Mesenchymal stem cell (in vitro differentiated cells and primary cell): ENCODE data around the gene CHMP4A.

ENCODE experiments used
- DNase-seq: peaks from one replicate; pipeline ENCODE4 v3.0.0-alpha.2; 2013
- H2AFZ ChIP-seq: one replicate; pipeline ENCODE4 v1.6.1; 2013; ENCODE audit warnings: low read depth, mild to moderate bottlenecking, control low read depth, inconsistent platforms, low read length, moderate library complexity
- H2AK5ac ChIP-seq: 2 replicates; pipeline ENCODE4 v1.6.1; 2013; ENCODE audit warnings: low read length, moderate library complexity, mild to moderate bottlenecking, inconsistent platforms; ENCODE audit not compliant: severe bottlenecking
- H2BK120ac ChIP-seq: one replicate; pipeline ENCODE4 v1.6.1; 2013; ENCODE audit warnings: low read depth, mild to moderate bottlenecking, inconsistent platforms, low read length, moderate library complexity
- H2BK12ac ChIP-seq, 2 experiments: one replicate each; pipeline ENCODE4 v1.6.1; 2013; ENCODE audit warnings: inconsistent platforms in 2 of 2, low read length in 2 of 2, mild to moderate bottlenecking in 2 of 2, moderate library complexity in 2 of 2, control low read depth in 1 of 2
- H2BK15ac ChIP-seq: one replicate; pipeline ENCODE4 v1.6.1; 2013; ENCODE audit warnings: mild to moderate bottlenecking, low read depth, inconsistent platforms; ENCODE audit not compliant: poor library complexity, severe bottlenecking
- H2BK5ac ChIP-seq: 2 replicates; pipeline ENCODE4 v1.6.1; 2013; ENCODE audit warnings: low read depth, mild to moderate bottlenecking, low read length, control low read depth, inconsistent platforms; ENCODE audit not compliant: poor library complexity, severe bottlenecking
- H3K14ac ChIP-seq, 2 experiments: one replicate each; pipeline ENCODE4 v1.6.1; 2013; ENCODE audit warnings: inconsistent platforms in 2 of 2, low read length in 2 of 2, control low read depth in 1 of 2, mild to moderate bottlenecking in 1 of 2, moderate library complexity in 1 of 2
- H3K18ac ChIP-seq, 2 experiments: one replicate each; pipeline ENCODE4 v1.6.1; 2013; ENCODE audit warnings: inconsistent platforms in 2 of 2, low read length in 2 of 2, control low read depth in 1 of 2, low read depth in 1 of 2, mild to moderate bottlenecking in 1 of 2
- H3K23ac ChIP-seq, 2 experiments: one replicate each; pipeline ENCODE4 v1.6.1; 2013; ENCODE audit warnings: inconsistent platforms in 2 of 2, low read length in 2 of 2, mild to moderate bottlenecking in 2 of 2, moderate library complexity in 2 of 2, control low read depth in 1 of 2
- H3K27ac ChIP-seq: 2 replicates; pipeline ENCODE4 v1.5.1; 2013; ENCODE audit warnings: mild to moderate bottlenecking, moderate library complexity, low read length, control low read depth, inconsistent platforms; ENCODE audit not compliant: poor library complexity, severe bottlenecking
- H3K27me3 ChIP-seq, 2 experiments: 2 replicates each; pipeline versions ENCODE4 v1.6.1 to v1.7.0; 2013; ENCODE audit warnings: low read length in 2 of 2, mild to moderate bottlenecking in 2 of 2, moderate library complexity in 2 of 2, control low read depth in 1 of 2, inconsistent platforms in 1 of 2; ENCODE audit not compliant: control insufficient read depth in 1 of 2, insufficient read depth in 1 of 2
- H3K36me3 ChIP-seq, 2 experiments: 2 replicates each; pipeline versions ENCODE4 v1.6.1 to v1.7.0; 2013; ENCODE audit warnings: low read length in 2 of 2, control low read depth in 1 of 2, inconsistent platforms in 1 of 2, low read depth in 1 of 2, mild to moderate bottlenecking in 1 of 2; ENCODE audit not compliant: insufficient read depth in 2 of 2, control insufficient read depth in 1 of 2
- H3K4ac ChIP-seq, 2 experiments: one replicate each; pipeline ENCODE4 v1.6.1; 2013; ENCODE audit warnings: inconsistent platforms in 2 of 2, low read length in 2 of 2, mild to moderate bottlenecking in 2 of 2, moderate library complexity in 2 of 2, control low read depth in 1 of 2, low read depth in 1 of 2
- H3K4me1 ChIP-seq: 2 replicates; pipeline ENCODE4 v1.6.1; 2013; ENCODE audit warnings: low read depth, low read length, control low read depth; ENCODE audit not compliant: control insufficient read depth, insufficient read depth
- H3K4me2 ChIP-seq: 2 replicates; pipeline ENCODE4 v1.6.1; 2013; ENCODE audit warnings: low read length, mild to moderate bottlenecking, inconsistent platforms; ENCODE audit not compliant: poor library complexity, severe bottlenecking
- H3K4me3 ChIP-seq, 2 experiments: 2 replicates each; pipeline versions ENCODE4 v1.5.1 to v1.7.0; 2013; ENCODE audit warnings: low read length in 2 of 2, mild to moderate bottlenecking in 2 of 2, control low read depth in 1 of 2, low read depth in 1 of 2; ENCODE audit not compliant: insufficient read depth in 1 of 2
- H3K79me1 ChIP-seq: replicated peaks from 2 replicates; pipeline ENCODE4 v1.6.1; 2013; ENCODE audit warnings: mild to moderate bottlenecking, control low read depth, low read length, inconsistent platforms; ENCODE audit not compliant: poor library complexity, severe bottlenecking
- H3K9ac ChIP-seq: 2 replicates; pipeline ENCODE4 v1.7.0; 2013; ENCODE audit warnings: mild to moderate bottlenecking, low read length, moderate library complexity
- H3K9me3 ChIP-seq: 2 replicates; pipeline ENCODE4 v1.7.0; 2013; ENCODE audit warnings: mild to moderate bottlenecking, low read length; ENCODE audit not compliant: control insufficient read depth
- H4K8ac ChIP-seq: one replicate; pipeline ENCODE4 v1.6.1; 2013; ENCODE audit warnings: inconsistent platforms, mild to moderate bottlenecking, low read length, moderate library complexity
- H4K91ac ChIP-seq: one replicate; pipeline ENCODE4 v1.6.1; 2013; ENCODE audit warnings: mild to moderate bottlenecking, low read length, inconsistent platforms
- WGBS: methylation state at CpG from one replicate; pipeline ENCODE4 v1.1.7; 2013; ENCODE audit warnings: mixed read lengths; 5-methylcytosine and 5-hydroxymethylcytosine counted together

The CHMP4A gene

DNA sequence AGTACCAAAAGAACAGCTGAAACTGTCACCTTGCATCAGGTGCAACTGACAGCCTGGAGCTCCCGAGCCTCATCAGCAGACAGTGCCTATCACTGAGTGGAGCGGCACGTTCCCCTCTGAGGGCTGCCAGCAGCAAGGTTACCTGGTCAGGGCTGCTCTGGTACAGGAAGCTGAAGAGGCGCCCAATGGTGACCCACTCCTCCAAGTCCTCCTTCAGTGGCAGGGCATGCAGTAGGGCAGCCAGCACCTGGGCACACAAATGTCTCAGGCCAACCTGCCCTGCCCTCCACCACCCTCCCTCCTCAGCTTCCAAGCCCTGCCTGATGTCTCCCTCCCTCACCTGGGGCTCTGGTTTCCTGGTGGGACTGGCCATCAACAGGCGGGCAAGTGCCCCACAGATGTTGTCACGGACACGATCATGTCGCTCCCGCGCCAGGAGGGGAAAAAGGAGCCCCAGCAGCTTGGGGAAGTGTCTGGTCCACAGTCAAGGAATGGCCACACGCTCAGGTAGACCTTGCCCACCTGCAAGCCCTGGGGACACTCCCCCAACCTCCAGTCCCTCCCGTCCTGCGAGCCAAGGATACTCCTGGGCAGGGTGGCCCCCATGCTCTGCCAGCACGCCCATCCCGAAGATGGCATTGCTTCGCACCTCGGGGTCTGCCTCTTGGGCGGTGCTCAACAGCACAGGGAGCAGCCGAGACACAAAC lies 31.8 kb downstream of the CHMP4A start:
- Histone ChIP-seq H3K9me3 (no peaks in the 10 kb centered on the region), H2BK120ac (no peak overlapping the region), H3K23ac (no peak overlapping the region), H3K9ac (no peak overlapping the region), H3K27me3 (no peaks in the 10 kb centered on the region), H3K79me1 (peaks cover 40% of the 10 kb centered on the region), H3K18ac (no peak overlapping the region), H2BK15ac (no peak overlapping the region), H3K4me1 (peaks cover 16% of the 10 kb centered on the region), H3K4me3 (no peak overlapping the region), H2BK5ac (no peak overlapping the region), H4K91ac (no peak overlapping the region), H3K14ac (no peak overlapping the region), H2AK5ac (no peak overlapping the region), H2BK12ac (no peak overlapping the region), H3K4ac (no peak overlapping the region), H3K36me3 (peaks cover 95% of the 10 kb centered on the region in 2 experiments), H4K8ac (no peak overlapping the region), H3K4me2 (no peak overlapping the region), H3K27ac (no peak overlapping the region), H2AFZ (no peak overlapping the region)
- DNase-seq: no peak
- whole genome bisulfite sequencing: 96% methylated on average over 19 of the region's 19 CpGs

DNA sequence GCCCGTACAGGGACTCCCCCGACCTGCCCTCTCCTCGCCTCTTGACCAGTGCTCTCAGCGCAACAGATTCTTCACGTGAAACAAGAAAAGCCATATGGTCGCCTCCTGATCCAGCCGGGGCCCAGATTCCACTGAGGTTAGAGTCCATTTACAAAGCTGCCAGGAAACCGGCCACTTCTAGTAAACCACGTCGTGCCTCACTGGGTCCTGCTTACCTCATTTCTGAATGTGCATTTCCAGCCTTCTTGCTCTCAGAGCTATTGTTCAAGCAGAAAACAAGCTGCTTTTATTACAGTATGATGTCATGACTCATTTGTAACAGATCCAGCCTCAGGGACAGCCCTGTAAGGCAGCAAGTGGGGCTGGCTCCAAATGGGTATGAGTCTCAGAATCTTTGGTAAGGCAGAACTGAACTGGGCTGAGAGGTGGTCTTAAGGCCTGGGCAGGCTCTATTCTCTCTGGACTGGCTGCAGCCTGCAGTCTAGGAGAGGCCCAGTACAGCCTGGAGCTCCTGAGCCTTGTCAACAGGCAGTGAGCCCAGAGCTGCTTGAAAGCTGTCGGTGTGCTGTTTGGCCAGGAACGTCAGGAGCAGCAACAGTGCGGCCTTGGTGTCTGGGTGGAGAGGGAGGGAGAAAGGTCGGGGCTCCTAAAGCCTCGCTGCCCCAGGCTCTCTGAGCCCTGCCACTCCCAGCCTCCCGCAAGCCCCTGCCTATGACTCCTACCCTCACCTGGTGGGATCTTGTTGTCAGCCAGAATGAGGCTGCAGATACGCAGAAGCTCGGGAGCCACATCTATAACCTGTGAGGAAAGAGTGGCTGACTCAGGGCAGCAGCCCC lies 33.1 kb downstream of the CHMP4A start:
- Histone ChIP-seq H2BK12ac (no peak overlapping the region), H3K4ac (no peak overlapping the region), H2BK15ac (no peak overlapping the region), H3K36me3 (peaks cover 90 to 93% of the 10 kb centered on the region in 2 experiments), H2BK5ac (no peak overlapping the region), H4K8ac (no peak overlapping the region), H3K4me3 (no peak overlapping the region), H3K23ac (no peak overlapping the region), H3K14ac (no peak overlapping the region), H3K27ac (peak overlapping the region; percentile 73), H3K4me2 (no peak overlapping the region), H3K18ac (no peak overlapping the region), H4K91ac (no peak overlapping the region), H3K9me3 (no peaks in the 10 kb centered on the region), H3K9ac (peak overlapping the region; percentile 83), H2BK120ac (no peak overlapping the region), H3K4me1 (peaks cover 16% of the 10 kb centered on the region), H3K27me3 (no peaks in the 10 kb centered on the region), H2AK5ac (peak overlapping the region; percentile 19), H2AFZ (no peak overlapping the region), H3K79me1 (peaks cover 30% of the 10 kb centered on the region)
- WGBS: 91% methylated on average over 15 of the region's 18 CpGs
- peak; percentile 24 for DNase-seq

DNA sequence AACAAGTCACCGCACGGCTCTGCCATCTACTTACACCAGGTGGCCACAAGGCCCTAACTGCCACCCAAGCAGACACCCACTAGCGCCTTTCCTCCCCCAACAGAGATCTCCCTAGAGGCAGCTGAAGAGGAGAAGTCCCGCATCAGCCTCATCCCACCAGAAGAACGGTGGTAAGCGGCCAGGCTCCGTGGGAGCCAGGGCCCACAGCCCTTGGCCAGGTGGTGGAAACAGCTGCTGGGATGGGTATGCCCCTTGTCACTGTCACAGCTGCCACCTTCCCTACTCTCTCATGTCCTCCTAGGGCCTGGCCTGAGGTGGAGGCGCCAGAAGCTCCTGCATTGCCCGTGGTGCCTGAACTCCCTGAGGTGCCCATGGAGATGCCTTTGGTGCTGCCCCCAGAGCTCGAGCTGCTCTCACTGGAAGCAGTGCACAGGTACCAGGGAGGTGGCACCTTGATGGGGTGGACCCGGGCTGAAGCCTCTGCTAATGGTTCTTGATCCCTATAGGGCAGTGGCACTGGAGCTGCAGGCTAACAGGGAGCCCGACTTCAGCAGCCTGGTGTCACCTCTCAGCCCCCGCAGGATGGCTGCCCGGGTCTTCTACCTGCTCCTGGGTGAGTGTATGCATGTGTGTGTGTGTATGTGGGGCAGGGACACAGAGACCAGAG lies 33.9 kb downstream of the CHMP4A start:
- Histone ChIP-seq H2BK120ac (no peak overlapping the region), H3K9me3 (no peaks in the 10 kb centered on the region), H4K8ac (no peak overlapping the region), H3K23ac (no peak overlapping the region), H3K9ac (peak overlapping the region; percentile 83), H3K36me3 (peaks cover 85 to 93% of the 10 kb centered on the region in 2 experiments), H3K4ac (no peak overlapping the region), H3K27me3 (no peaks in the 10 kb centered on the region), H3K27ac (peak overlapping the region; percentile 73), H2BK5ac (peak overlapping the region; percentile 21), H2AK5ac (peak overlapping the region; percentile 19), H3K14ac (no peak overlapping the region), H2AFZ (no peak overlapping the region), H3K4me2 (no peak overlapping the region), H2BK12ac (no peak overlapping the region), H4K91ac (no peak overlapping the region), H2BK15ac (no peak overlapping the region), H3K18ac (no peak overlapping the region), H3K79me1 (peaks cover 23% of the 10 kb centered on the region), H3K4me1 (peaks cover 16% of the 10 kb centered on the region), H3K4me3 (no peak overlapping the region)
- no peak for DNase-seq
- 95% methylated on average over 14 of the region's 14 CpGs for WGBS
